Left cardiac atrium (tissue), 4 donors: ENCODE measurements around the gene OLFM2. TPM values are rescaled to one million over a fixed set of nuclear protein-coding genes. Genes with fewer than 3 reads are reported as not detected.
"Not testable (repeated sequence)": the region's sequence is repeated elsewhere in the genome, so short reads cannot be mapped to it uniquely, and the experiment has no call there.

Experiments
- ATAC-seq, 2 donors: fragments of 200-7000 bp; cut with Tn5 transposase; one replicate each; pipeline ENCODE4 v1.9.1; 2020; ENCODE audit warnings: mild to moderate bottlenecking in 2 of 2, moderate library complexity in 2 of 2
- DNase-seq: peaks from one replicate; pipeline ENCODE4 v3.0.0-alpha.2; 2020
- intact Hi-C, 2 donors: fragments of 100-400 bp; cut with DNase I; formaldehyde crosslinking; loops; one replicate each; pipeline versions ENCODE4 v1.14.1 to v1.15.1; 2022 to 2023
- total RNA-seq, 2 donors: library from RNA; stranded (reverse); fragmentation: NEBNext Ultra II Directional; extraction: Animal tissue kit (Norgen Biotek cat#: 25700); gene quantifications; one replicate each; pipeline ENCODE4 v1.2.1, GENCODE V29; 2021
- donor health status: DM: no; HTN: yes; CAD: no.
- donor health status: DM: no; HTN: yes; CAD: no; lungs with severe emphysema.
- donor health status: DM: yes; HTN: yes; CAD: no.
- donor health status: Dilated cardiomyopathy.

OLFM2 gene
- total RNA-seq, 2 donors from 2014 or later = 9.0 to 10.8 TPM

DNA sequence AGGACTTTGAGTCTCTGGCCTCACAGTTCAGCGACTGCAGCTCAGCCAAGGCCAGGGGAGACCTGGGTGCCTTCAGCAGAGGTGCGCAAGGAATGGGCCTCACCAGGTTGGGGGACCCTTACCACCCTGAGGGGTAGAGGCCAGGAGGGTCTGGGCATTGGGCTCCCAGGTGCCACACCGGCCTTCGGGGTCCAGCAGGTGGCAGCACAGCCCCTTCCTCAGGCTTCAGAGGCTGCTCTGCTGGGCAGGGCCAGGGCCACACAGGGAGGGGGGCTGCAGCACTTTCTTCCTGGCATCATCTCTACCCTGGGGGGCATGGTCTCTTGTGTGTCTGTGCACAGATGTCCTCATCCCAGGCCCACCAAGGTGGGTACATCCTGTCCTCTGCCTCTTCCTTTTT lies 88.3 kb downstream of the OLFM2 start:
- intact Hi-C loops = no loop called here
- ATAC-seq (no peak), DNase-seq (no peak)

- DNase-seq (peak; percentile 64), ATAC-seq (peak; percentile 45 to 50)
- intact Hi-C loops = no loop called here
These were observed 89.1 kb downstream of the OLFM2 start for GRCh38 chr19:9847087-9847671.

- ATAC-seq, intact Hi-C loops, DNase-seq: not testable (repeated sequence)
These were observed 92.6 kb downstream of the OLFM2 start for GRCh38 chr19:9843626-9844273.

DNA sequence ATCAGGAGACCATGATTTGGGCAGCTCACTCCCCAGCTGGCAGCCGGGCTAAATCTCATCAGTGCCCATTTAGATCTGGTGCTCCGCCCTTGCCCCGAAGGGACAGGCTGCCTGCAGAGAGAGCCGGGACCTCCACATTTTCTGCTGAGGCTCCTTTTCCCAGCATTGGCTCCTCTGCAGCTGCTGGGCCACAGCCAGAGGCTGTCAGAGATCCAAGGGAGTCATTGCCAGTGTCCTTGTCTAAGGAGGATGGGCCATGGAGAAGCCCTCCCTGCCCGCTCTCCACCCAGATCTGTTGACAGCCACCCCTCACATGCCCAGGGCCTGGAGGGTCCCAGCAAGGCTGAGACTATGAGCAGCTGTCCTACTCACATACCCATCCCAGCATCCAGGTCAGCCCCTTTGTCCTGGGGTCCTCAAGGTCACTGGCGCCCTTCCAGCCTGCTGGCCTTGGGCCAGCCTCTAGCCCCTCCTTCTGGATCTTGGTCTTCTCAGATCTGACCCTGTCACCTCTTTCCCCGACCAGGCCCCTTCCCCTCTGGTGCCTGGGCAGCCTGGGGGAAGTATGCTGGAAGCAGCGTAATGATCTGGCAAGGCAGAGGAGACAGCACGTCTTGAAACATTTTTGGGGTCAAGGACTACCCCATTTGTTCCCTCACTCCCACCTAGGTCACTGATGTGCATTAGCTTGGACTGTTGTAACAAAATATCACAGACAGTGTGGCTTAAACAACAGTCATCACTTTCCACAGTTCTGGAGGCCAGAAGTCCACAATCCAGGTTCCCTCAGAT lies 93.3 kb downstream of the OLFM2 start:
- no peak for DNase-seq
- peak in 1 of 2 donors; percentile 47 for ATAC-seq
- intact Hi-C loops = no loop called here

- intact Hi-C loops = no loop called here
- no peak for DNase-seq
These were observed 96.9 kb downstream of the OLFM2 start for GRCh38 chr19:9839415-9839814.

DNA sequence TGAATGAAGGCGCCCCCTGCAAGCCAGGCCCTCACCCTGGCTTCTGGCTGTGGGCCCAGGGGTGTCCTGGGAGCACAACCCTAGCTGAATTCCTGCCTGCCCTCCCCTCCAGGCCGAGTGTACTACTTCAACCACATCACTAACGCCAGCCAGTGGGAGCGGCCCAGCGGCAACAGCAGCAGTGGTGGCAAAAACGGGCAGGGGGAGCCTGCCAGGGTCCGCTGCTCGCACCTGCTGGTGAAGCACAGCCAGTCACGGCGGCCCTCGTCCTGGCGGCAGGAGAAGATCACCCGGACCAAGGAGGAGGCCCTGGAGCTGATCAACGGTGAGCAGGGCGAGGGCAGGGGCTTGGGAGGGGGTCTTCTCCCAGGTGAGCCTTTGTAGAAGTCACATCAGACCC lies 98.0 kb downstream of the OLFM2 start:
- ATAC-seq (no peak), DNase-seq (no peak)
- intact Hi-C loops = no loop called here

More at GRCh38 chr19:9839415-9839814, 96.9 kb downstream of the OLFM2 start:
- ATAC-seq = no peak

DNA sequence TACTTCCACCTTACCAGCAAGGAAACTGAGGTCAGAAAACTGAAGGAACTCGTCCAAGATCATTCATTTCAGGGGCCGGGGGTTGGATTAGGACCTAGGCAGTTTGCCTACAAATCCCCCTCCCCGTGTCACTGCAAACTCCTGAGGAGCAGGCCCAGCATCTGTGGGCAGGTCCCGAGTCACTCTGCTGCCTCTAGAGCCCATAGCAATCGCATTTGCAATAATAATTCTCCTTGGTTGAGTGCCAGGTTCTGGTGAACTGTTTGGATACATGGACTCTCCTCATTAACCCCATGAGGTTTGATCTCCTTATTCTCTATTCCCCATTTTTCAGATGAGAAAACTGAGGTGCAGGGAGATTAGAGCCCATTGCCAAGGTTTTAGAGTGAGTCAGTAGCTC lies 100.3 kb downstream of the OLFM2 start:
- intact Hi-C loops = no loop called here
- no peak for ATAC-seq
- DNase-seq = no peak

- intact Hi-C loops = no loop called here
- ATAC-seq = peak; percentile 16 to 38
- no peak for DNase-seq
These were observed 100.8 kb downstream of the OLFM2 start for GRCh38 chr19:9835507-9835949.

- intact Hi-C loops = no loop called here
- DNase-seq = peak; percentile 99
- ATAC-seq = peak; percentile 99 to 100
These were observed 101.4 kb downstream of the OLFM2 start, which contains the start of gene PIN1 for GRCh38 chr19:9834726-9835506. TSS of gene PIN1 (plus strand) at chr19:9835318. CDS start at chr19:9835345, 27 bp downstream.

DNA sequence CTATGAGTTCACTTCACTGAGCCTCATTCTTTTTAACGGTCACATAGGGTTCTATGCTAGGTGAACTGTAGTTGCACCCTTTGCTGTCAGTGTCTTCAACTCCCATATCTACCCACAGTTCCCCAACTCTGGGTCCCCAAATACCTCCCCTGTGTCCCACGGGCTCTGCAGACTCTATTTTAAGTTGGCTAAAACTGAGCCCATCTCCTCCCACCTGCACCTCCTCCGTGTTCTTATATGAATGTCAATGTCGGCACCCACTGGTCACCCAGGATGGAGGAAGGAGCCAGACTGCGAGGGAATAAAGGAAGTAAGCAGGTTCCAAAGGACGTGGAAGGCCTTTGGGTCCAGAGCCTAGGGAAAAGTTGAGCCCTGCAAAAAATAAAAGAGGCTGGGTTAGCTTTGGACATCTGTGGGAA lies 102.0 kb downstream of the OLFM2 start:
- DNase-seq (no peak), ATAC-seq (no peak)
- intact Hi-C loops = no loop called here

- ATAC-seq (no peak), DNase-seq (no peak)
- intact Hi-C loops = no loop called here
These were observed 107.7 kb downstream of the OLFM2 start for GRCh38 chr19:9828551-9829063.

- intact Hi-C loops = no loop called here
- DNase-seq = peak; percentile 90
These were observed 108.8 kb downstream of the OLFM2 start, which contains the start of gene UBL5 for GRCh38 chr19:9827289-9828238. TSS of gene UBL5 (plus strand) at chr19:9827918. CDS start at chr19:9828338, 420 bp downstream.

DNA sequence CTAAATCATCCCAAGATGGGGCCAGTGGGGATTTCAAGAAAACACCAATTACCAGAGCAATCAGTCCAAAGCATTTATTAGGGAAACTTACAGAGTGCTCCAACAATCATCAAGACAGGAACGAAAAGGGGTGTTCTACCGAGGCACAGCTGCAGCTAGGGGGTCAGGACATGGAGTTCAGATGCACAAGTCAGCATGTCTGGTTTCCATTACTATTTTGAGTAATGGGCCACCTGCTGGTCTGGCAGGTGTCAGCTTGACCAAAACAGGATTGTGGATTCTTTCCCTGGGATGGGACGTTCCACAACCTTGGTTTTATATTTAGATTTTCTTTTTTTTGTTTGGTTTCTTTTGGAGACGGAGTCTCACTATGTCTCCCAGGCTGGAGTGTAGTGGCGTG lies 112.5 kb downstream of the OLFM2 start:
- ATAC-seq (no peak), DNase-seq (no peak)
- intact Hi-C loops = no loop called here

More at GRCh38 chr19:9827289-9828238, 108.8 kb downstream of the OLFM2 start, which contains the start of gene UBL5:
- peak; percentile 98 for ATAC-seq

DNA sequence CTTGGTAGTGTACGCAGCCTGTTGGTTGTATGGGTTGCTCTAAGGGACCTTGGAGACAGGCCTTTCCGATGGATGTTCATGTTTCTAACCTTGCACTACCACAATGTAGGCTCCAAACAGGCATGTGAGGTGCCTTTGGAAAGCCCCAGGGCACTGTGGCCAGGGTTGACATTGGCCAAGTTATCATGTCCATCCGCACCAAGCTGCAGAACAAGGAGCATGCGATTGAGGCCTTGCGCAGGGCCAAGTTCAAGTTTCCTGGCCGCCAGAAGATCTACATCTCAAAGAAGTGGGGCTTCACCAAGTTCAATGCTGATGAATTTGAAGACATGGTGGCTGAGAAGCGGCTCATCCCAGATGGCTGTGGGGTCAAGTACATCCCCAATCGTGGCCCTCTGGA lies 116.3 kb downstream of the OLFM2 start:
- ATAC-seq, intact Hi-C loops, DNase-seq: not testable (repeated sequence)

DNA sequence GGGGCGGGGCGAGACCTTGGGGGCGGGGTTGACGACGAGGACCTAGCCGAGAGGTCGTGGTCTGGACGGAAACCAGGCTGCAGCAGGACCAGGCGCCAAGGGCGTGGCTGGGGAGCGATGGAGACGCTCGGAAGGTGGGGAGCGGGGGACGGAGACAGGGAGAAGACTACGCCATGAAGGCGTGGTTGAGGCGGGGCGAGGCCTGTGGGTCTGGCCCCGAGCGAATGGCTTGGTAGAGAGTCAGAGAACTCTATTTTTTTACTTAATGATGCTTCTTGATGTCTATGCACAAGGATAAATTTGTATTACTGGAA lies 116.8 kb downstream of the OLFM2 start:
- no peak for ATAC-seq
- intact Hi-C loops = no loop called here
- no peak for DNase-seq

GRCh38 chr19:9818734-9819595 lies 117.3 kb downstream of the OLFM2 start, which contains the start of gene FBXL12:
TSS of gene FBXL12 (minus strand) at chr19:9819079. CDS start at chr19:9818813, 266 bp downstream.
- DNase-seq (peak; percentile 100), ATAC-seq (peak; percentile 94 to 96)
- intact Hi-C loops = no loop called here

GRCh38 chr19:9818175-9818733 lies 118.1 kb downstream of the OLFM2 start:
- no peak for ATAC-seq
- intact Hi-C loops = no loop called here
- no peak for DNase-seq
